Measurements from ENCODE around the gene GMDS.
"Not testable (repeated sequence)": the region's sequence is repeated elsewhere in the genome, so short reads cannot be mapped to it uniquely, and the experiment has no call there.

GMDS gene

GRCh38 chr6:1849691-1850090, 395.7 kb downstream of the GMDS start:
- DNase-seq = no peak

- no peak for DNase-seq
These were observed 396.7 kb downstream of the GMDS start for GRCh38 chr6:1848752-1849151.

- no peak for DNase-seq
These were observed 398.8 kb downstream of the GMDS start for GRCh38 chr6:1846611-1847010.

- not testable (repeated sequence) for DNase-seq
These were observed 399.9 kb downstream of the GMDS start for GRCh38 chr6:1845543-1845942.

GRCh38 chr6:1842334-1842733, 403.1 kb downstream of the GMDS start:
- no peak for DNase-seq

- no peak for DNase-seq
These were observed 404.3 kb downstream of the GMDS start for GRCh38 chr6:1841136-1841535.

GRCh38 chr6:1840491-1841121, 404.8 kb downstream of the GMDS start:
- DNase-seq = no peak

- DNase-seq = no peak
These were observed 406.0 kb downstream of the GMDS start for GRCh38 chr6:1839361-1839760.

GRCh38 chr6:1838604-1839213, 406.7 kb downstream of the GMDS start:
- DNase-seq = no peak

GRCh38 chr6:1837826-1838225, 407.6 kb downstream of the GMDS start:
- no peak for DNase-seq

- DNase-seq = no peak
These were observed 408.7 kb downstream of the GMDS start for GRCh38 chr6:1836690-1837089.

GRCh38 chr6:1834646-1835516, 410.5 kb downstream of the GMDS start:
- DNase-seq = no peak

- no peak for DNase-seq
These were observed 411.2 kb downstream of the GMDS start for GRCh38 chr6:1834207-1834606.

- DNase-seq = no peak
These were observed 412.3 kb downstream of the GMDS start for GRCh38 chr6:1832844-1833787.

- DNase-seq = no peak
These were observed 413.0 kb downstream of the GMDS start for GRCh38 chr6:1832358-1832757.

- no peak for DNase-seq
These were observed 417.2 kb downstream of the GMDS start for GRCh38 chr6:1827984-1828793.

GRCh38 chr6:1825926-1826325, 419.5 kb downstream of the GMDS start:
- DNase-seq = no peak

GRCh38 chr6:1825277-1825676, 420.1 kb downstream of the GMDS start:
- no peak for DNase-seq

- no peak for DNase-seq
These were observed 423.8 kb downstream of the GMDS start for GRCh38 chr6:1821513-1822183.

GRCh38 chr6:1821164-1821512, 424.3 kb downstream of the GMDS start:
- no peak for DNase-seq

- no peak for DNase-seq
These were observed 424.7 kb downstream of the GMDS start for GRCh38 chr6:1820714-1821113.

- no peak for DNase-seq
These were observed 425.2 kb downstream of the GMDS start for GRCh38 chr6:1820165-1820564.
